Measurements from ENCODE around the gene NEK4. TPM values are rescaled to one million over a fixed set of nuclear protein-coding genes. Genes with fewer than 3 reads are reported as not detected.
"Not testable (repeated sequence)": the region's sequence is repeated elsewhere in the genome, so short reads cannot be mapped to it uniquely, and the experiment has no call there.

NEK4 gene
- total RNA-seq, 4 donors from 2014 or later: 36.7 to 65.6 (median 41.8) TPM

DNA sequence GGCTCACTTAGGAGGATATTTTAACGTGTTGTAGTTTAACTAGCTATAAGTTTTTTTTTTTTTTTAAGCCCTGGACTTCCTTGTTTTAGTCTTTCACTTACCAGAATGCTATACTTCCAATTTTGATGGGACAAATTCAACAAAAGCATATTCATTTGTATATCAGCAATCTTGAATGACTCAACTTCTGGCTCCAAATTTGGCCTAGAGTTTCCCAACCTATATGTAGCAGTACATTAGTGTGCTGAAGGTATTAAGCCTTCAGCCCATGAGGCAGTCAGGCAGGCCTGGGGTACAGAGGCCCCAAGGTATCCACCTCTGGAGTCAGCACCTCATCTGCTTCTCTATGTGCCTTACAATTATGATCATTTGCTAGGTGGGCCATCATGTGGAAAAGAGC, 90.9 kb downstream of the NEK4 start:
- Histone ChIP-seq H3K9me3 (no peaks in the 10 kb centered on the region), H3K4me1 (peaks cover 16 to 34% of the 10 kb centered on the region in 2 donors), H3K27ac (no peak overlapping the region), H3K4me3 (replicated peaks in 1 of 3) (no peak overlapping the region), H3K36me3 (peaks cover 26 to 33% of the 10 kb centered on the region in 2 donors), H3K27me3 (no peaks in the 10 kb centered on the region)
- 72 to 77% methylated on average over 1 of the region's 1 CpG for WGBS, 2 donors
- TF ChIP-seq POLR2A (IDR thresholded peaks at IDR 0.05): no peak
- TF ChIP-seq, protein P1, sequence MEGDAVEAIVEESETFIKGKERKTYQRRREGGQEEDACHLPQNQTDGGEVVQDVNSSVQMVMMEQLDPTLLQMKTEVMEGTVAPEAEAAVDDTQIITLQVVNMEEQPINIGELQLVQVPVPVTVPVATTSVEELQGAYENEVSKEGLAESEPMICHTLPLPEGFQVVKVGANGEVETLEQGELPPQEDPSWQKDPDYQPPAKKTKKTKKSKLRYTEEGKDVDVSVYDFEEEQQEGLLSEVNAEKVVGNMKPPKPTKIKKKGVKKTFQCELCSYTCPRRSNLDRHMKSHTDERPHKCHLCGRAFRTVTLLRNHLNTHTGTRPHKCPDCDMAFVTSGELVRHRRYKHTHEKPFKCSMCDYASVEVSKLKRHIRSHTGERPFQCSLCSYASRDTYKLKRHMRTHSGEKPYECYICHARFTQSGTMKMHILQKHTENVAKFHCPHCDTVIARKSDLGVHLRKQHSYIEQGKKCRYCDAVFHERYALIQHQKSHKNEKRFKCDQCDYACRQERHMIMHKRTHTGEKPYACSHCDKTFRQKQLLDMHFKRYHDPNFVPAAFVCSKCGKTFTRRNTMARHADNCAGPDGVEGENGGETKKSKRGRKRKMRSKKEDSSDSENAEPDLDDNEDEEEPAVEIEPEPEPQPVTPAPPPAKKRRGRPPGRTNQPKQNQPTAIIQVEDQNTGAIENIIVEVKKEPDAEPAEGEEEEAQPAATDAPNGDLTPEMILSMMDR (IDR thresholded peaks at IDR 0.05): no peak
- intact Hi-C loops (cut with DNase I): loop anchor here (10.0 kb wide), 1 partner anchor 225 kb away; the partner anchor contains the start of genes NISCH and TNNC1
- DNase-seq: no peak

DNA sequence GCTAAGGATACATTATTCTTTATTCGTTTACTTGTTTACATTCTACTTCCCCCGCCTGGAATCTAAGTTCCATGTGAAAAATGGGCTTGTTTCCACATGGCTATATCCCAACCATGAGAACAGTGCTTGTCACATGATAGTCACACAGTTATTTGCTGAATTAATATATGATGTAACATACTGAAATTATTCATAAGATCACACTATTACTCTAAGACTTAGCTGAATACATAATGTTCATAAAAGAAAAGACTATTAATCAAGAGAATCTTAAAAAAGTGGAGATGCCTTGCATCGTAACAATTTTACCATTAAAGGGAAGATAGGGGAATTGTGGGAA, 91.6 kb downstream of the NEK4 start:
- H3K4me3 ChIP-seq (replicated peaks in 1 of 3): no peak overlapping the region
- intact Hi-C loops (cut with DNase I): no loop called here
- 89 to 94% methylated on average over 3 of the region's 3 CpGs for WGBS, 2 donors
- no peak overlapping the region for H3K27ac ChIP-seq
- H3K9me3 ChIP-seq: no peaks in the 10 kb centered on the region
- H3K4me1 ChIP-seq: peaks cover 12 to 28% of the 10 kb centered on the region in 2 donors
- DNase-seq: no peak
- TF ChIP-seq POLR2A (IDR thresholded peaks at IDR 0.05): no peak
- TF ChIP-seq, protein P1 (IDR thresholded peaks at IDR 0.05): no peak
- no peaks in the 10 kb centered on the region for H3K27me3 ChIP-seq
- H3K36me3 ChIP-seq: peaks cover 28 to 34% of the 10 kb centered on the region in 2 donors

GRCh38 chr3:52678265-52679198, 92.2 kb downstream of the NEK4 start:
- WGBS, 2 donors: 96 to 98% methylated on average over 6 of the region's 6 CpGs
- no peak for DNase-seq
- no peaks in the 10 kb centered on the region for H3K27me3 ChIP-seq
- no peak overlapping the region for H3K27ac ChIP-seq
- no peak overlapping the region for H3K4me3 ChIP-seq (replicated peaks in 1 of 3)
- intact Hi-C loops (cut with DNase I): no loop called here
- peaks cover 5 to 21% of the 10 kb centered on the region in 2 donors for H3K4me1 ChIP-seq
- no peaks in the 10 kb centered on the region for H3K9me3 ChIP-seq
- TF ChIP-seq, protein P1 (IDR thresholded peaks at IDR 0.05): no peak
- no peak for TF ChIP-seq POLR2A (IDR thresholded peaks at IDR 0.05)
- peaks cover 31 to 34% of the 10 kb centered on the region in 2 donors for H3K36me3 ChIP-seq

DNA sequence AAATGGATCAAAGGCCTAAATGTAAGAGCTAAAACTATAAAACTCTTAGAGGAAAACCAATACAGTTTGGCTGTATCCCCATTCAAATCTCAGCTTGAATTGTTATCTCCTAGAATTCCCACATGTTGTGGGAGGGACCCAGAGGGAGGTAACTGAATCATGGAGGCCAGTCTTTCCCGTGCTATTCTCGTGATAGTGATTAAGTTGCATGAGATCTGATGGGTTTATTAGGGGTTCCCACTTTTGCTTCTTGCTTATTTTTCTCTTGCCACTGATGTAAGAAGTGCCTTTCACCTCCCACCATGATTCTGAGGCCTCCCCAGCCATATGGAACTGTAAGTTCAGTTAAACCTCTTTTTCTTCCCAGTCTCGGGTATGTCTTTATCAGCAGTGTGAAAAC, 94.5 kb downstream of the NEK4 start:
- H3K27me3 ChIP-seq; H3K27ac ChIP-seq; H3K4me1 ChIP-seq; DNase-seq; H3K4me3 ChIP-seq (replicated peaks in 1 of 3); intact Hi-C loops (cut with DNase I); H3K9me3 ChIP-seq: not testable (repeated sequence)
- 85 to 92% methylated on average over 3 of the region's 3 CpGs for WGBS, 2 donors
- peaks cover 43 to 44% of the 10 kb centered on the region in 2 donors for H3K36me3 ChIP-seq

GRCh38 chr3:52671676-52672075, 99.1 kb downstream of the NEK4 start:
- TF ChIP-seq POLR2A (IDR thresholded peaks at IDR 0.05): no peak
- TF ChIP-seq, protein P1 (IDR thresholded peaks at IDR 0.05): no peak
- 62 to 87% methylated on average over 1 of the region's 1 CpG for WGBS, 2 donors
- intact Hi-C loops (cut with DNase I): no loop called here
- Histone ChIP-seq H3K4me1 (peaks cover 0 to 7% of the 10 kb centered on the region in 2 donors), H3K27ac (no peak overlapping the region), H3K27me3 (no peaks in the 10 kb centered on the region), H3K36me3 (peaks cover 22 to 29% of the 10 kb centered on the region in 2 donors), H3K9me3 (no peaks in the 10 kb centered on the region), H3K4me3 (replicated peaks in 1 of 3) (no peak overlapping the region)
- no peak for DNase-seq
